ENCODE data around the gene PCNX2.

Gene PCNX2

DNA sequence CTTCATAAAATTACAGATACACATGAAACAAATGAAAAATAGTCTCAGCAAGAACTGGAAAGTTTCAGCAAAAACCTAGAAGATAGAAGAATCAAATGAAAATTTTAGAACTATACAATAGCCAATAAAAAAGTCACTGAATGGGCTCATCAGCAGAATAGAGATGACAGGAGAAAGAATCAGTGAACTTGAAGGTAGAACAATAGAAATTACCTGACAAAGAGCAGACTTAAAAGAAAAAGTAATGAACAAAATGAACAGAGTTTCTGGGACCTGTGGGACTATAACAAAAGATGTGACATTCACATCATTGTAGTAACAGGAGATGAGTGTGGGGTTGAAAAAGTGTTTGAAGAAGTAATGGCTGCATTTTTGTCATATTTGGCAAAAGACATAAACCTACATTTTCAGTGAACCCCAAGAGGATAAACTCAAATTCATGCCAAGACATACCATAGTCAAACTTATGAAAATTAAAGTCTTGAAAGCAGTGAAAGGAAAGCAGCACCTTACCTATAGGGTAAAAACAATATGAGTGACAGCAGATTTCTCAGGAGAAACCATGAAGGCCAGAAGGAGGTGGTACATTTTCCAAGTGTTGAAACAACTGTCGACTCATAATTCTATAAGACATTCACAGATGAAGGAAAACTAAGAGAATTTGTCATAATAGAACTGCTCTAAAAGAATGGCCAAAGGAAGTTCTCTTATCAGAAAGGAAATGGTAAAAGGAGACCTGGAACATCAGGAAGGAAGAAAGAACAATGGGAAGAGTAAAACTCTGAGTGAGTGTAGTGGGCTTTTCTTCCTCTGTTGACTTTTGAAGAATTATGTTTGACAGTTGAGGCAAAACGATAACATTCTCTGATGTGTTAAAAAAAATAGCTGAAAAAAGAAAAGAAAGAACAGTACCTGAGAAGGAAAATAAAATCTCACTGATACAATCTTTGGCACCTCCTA lies 321.6 kb downstream of the PCNX2 start:
- TF ChIP-seq TCF4 (CRISPR knock-in tag; IDR thresholded peaks at IDR 0.05; ENCODE audit: borderline replicate concordance) (no peak), ZFP30 (CRISPR knock-in tag; IDR thresholded peaks at IDR 0.05) (peak; percentile 95), ARNTL (CRISPR knock-in tag; IDR thresholded peaks at IDR 0.05; ENCODE audit: borderline replicate concordance, low read depth) (no peak), RARB (CRISPR knock-in tag; IDR thresholded peaks at IDR 0.05) (no peak), ZNF70 (CRISPR knock-in tag; IDR thresholded peaks at IDR 0.05) (no peak), TOX (CRISPR knock-in tag; IDR thresholded peaks at IDR 0.05; ENCODE audit: borderline replicate concordance) (no peak), ZNF565 (CRISPR knock-in tag; conservative IDR thresholded peaks at IDR 0.05; ENCODE audit: low read depth) (no peak), PPARA (CRISPR knock-in tag; IDR thresholded peaks at IDR 0.05; ENCODE audit: borderline replicate concordance) (no peak), OSR1 (CRISPR knock-in tag; IDR thresholded peaks at IDR 0.05) (no peak), CSDC2 (CRISPR knock-in tag; IDR thresholded peaks at IDR 0.05) (no peak), ZC3H10 (CRISPR knock-in tag; IDR thresholded peaks at IDR 0.05) (no peak), ZNF8 (CRISPR knock-in tag; IDR thresholded peaks at IDR 0.05) (peak; percentile 45; the same call in 1 of the 2 replicates)
- TF ChIP-seq, protein P1, sequence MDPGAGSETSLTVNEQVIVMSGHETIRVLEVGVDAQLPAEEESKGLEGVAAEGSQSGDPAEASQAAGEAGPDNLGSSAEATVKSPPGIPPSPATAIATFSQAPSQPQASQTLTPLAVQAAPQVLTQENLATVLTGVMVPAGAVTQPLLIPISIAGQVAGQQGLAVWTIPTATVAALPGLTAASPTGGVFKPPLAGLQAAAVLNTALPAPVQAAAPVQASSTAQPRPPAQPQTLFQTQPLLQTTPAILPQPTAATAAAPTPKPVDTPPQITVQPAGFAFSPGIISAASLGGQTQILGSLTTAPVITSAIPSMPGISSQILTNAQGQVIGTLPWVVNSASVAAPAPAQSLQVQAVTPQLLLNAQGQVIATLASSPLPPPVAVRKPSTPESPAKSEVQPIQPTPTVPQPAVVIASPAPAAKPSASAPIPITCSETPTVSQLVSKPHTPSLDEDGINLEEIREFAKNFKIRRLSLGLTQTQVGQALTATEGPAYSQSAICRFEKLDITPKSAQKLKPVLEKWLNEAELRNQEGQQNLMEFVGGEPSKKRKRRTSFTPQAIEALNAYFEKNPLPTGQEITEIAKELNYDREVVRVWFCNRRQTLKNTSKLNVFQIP (CRISPR knock-in tag; IDR thresholded peaks at IDR 0.05; ENCODE audit: borderline replicate concordance, low read depth): no peak
- TF ChIP-seq, protein P2, sequence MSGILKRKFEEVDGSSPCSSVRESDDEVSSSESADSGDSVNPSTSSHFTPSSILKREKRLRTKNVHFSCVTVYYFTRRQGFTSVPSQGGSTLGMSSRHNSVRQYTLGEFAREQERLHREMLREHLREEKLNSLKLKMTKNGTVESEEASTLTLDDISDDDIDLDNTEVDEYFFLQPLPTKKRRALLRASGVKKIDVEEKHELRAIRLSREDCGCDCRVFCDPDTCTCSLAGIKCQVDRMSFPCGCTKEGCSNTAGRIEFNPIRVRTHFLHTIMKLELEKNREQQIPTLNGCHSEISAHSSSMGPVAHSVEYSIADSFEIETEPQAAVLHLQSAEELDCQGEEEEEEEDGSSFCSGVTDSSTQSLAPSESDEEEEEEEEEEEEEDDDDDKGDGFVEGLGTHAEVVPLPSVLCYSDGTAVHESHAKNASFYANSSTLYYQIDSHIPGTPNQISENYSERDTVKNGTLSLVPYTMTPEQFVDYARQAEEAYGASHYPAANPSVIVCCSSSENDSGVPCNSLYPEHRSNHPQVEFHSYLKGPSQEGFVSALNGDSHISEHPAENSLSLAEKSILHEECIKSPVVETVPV (CRISPR knock-in tag; IDR thresholded peaks at IDR 0.05): no peak
- TF ChIP-seq, protein P3, sequence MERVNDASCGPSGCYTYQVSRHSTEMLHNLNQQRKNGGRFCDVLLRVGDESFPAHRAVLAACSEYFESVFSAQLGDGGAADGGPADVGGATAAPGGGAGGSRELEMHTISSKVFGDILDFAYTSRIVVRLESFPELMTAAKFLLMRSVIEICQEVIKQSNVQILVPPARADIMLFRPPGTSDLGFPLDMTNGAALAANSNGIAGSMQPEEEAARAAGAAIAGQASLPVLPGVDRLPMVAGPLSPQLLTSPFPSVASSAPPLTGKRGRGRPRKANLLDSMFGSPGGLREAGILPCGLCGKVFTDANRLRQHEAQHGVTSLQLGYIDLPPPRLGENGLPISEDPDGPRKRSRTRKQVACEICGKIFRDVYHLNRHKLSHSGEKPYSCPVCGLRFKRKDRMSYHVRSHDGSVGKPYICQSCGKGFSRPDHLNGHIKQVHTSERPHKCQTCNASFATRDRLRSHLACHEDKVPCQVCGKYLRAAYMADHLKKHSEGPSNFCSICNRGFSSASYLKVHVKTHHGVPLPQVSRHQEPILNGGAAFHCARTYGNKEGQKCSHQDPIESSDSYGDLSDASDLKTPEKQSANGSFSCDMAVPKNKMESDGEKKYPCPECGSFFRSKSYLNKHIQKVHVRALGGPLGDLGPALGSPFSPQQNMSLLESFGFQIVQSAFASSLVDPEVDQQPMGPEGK (CRISPR knock-in tag; IDR thresholded peaks at IDR 0.05; ENCODE audit: borderline replicate concordance): no peak
- no peak for ATAC-seq

DNA sequence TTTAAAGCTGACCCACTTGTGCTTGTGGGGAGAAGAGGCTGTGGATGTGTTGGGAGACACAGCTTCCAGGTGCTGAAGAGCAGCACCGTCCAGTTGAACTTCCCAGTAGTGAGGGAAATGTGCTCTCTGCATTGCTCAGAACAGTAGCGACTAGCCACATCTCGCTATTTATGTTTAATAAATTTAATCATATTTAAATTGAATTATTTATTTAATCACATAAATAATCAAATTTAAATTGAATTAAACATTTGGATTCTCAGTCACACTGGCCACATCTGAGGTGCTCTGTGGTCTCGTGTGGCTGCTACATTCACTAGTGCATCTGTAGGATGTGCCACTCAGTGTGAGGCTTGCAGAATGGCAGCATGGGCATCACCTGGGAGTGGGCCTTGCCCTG lies 325.0 kb downstream of the PCNX2 start:
- ATAC-seq: no peak
- TF ChIP-seq TOX (CRISPR knock-in tag; IDR thresholded peaks at IDR 0.05; ENCODE audit: borderline replicate concordance) (no peak), ARNTL (CRISPR knock-in tag; IDR thresholded peaks at IDR 0.05; ENCODE audit: borderline replicate concordance, low read depth) (no peak), OSR1 (CRISPR knock-in tag; IDR thresholded peaks at IDR 0.05) (no peak), GLIS3 (CRISPR knock-in tag; IDR thresholded peaks at IDR 0.05) (no peak), ZFP30 (CRISPR knock-in tag; IDR thresholded peaks at IDR 0.05) (no peak), RARB (CRISPR knock-in tag; IDR thresholded peaks at IDR 0.05) (no peak), ZNF70 (CRISPR knock-in tag; IDR thresholded peaks at IDR 0.05) (no peak), ISL1 (CRISPR knock-in tag; IDR thresholded peaks at IDR 0.05) (no peak), ESRRG (CRISPR knock-in tag; IDR thresholded peaks at IDR 0.05) (no peak), CSDC2 (CRISPR knock-in tag; IDR thresholded peaks at IDR 0.05) (no peak), BACH2 (CRISPR knock-in tag; IDR thresholded peaks at IDR 0.05; ENCODE audit: borderline replicate concordance) (no peak), ZC3H10 (CRISPR knock-in tag; IDR thresholded peaks at IDR 0.05) (no peak), ZFP3 (CRISPR knock-in tag; IDR thresholded peaks at IDR 0.05) (no peak)
- TF ChIP-seq, protein P4, sequence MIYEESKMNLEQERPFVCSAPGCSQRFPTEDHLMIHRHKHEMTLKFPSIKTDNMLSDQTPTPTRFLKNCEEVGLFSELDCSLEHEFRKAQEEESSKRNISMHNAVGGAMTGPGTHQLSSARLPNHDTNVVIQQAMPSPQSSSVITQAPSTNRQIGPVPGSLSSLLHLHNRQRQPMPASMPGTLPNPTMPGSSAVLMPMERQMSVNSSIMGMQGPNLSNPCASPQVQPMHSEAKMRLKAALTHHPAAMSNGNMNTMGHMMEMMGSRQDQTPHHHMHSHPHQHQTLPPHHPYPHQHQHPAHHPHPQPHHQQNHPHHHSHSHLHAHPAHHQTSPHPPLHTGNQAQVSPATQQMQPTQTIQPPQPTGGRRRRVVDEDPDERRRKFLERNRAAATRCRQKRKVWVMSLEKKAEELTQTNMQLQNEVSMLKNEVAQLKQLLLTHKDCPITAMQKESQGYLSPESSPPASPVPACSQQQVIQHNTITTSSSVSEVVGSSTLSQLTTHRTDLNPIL (CRISPR knock-in tag; IDR thresholded peaks at IDR 0.05; ENCODE audit: low read depth): no peak
- TF ChIP-seq, protein P5, sequence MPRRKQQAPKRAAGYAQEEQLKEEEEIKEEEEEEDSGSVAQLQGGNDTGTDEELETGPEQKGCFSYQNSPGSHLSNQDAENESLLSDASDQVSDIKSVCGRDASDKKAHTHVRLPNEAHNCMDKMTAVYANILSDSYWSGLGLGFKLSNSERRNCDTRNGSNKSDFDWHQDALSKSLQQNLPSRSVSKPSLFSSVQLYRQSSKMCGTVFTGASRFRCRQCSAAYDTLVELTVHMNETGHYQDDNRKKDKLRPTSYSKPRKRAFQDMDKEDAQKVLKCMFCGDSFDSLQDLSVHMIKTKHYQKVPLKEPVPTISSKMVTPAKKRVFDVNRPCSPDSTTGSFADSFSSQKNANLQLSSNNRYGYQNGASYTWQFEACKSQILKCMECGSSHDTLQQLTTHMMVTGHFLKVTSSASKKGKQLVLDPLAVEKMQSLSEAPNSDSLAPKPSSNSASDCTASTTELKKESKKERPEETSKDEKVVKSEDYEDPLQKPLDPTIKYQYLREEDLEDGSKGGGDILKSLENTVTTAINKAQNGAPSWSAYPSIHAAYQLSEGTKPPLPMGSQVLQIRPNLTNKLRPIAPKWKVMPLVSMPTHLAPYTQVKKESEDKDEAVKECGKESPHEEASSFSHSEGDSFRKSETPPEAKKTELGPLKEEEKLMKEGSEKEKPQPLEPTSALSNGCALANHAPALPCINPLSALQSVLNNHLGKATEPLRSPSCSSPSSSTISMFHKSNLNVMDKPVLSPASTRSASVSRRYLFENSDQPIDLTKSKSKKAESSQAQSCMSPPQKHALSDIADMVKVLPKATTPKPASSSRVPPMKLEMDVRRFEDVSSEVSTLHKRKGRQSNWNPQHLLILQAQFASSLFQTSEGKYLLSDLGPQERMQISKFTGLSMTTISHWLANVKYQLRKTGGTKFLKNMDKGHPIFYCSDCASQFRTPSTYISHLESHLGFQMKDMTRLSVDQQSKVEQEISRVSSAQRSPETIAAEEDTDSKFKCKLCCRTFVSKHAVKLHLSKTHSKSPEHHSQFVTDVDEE (CRISPR knock-in tag; IDR thresholded peaks at IDR 0.05): no peak
